K562 (cell line): ENCODE measurements around the gene ZNF775.

Source experiments
- ADNP ChIP-seq: fragments of 200-800 bp; sonication (Bioruptor generic); IDR thresholded peaks from 2 replicates; pipeline ENCODE4 v1.6.1; 2016; ENCODE audit warnings: missing genetic modification characterization, missing compliant biosample characterization
- ARNT ChIP-seq, 2 experiments: fragments of 450-650 bp; IDR thresholded peaks; 2 replicates each; pipeline ENCODE4 v1.6.1; 2016; ENCODE audit warnings: mild to moderate bottlenecking in 1 of 2
- NRF1 ChIP-seq, 2 experiments: fragments of 450-650 bp; IDR thresholded peaks in 1 of 2; conservative IDR thresholded peaks in 1 of 2; 2 replicates each; pipeline ENCODE4 v1.6.1; 2014; ENCODE audit warnings: mild to moderate bottlenecking in 2 of 2
- RCOR1 ChIP-seq, 2 experiments: IDR thresholded peaks; 2 replicates each; pipeline ENCODE4 v1.6.1; 2012; ENCODE audit warnings: low read depth in 2 of 2, low read length in 2 of 2, borderline replicate concordance in 1 of 2, improper control_type of control experiment in 1 of 2
- ZNF785 ChIP-seq: fragments of 250-450 bp; sonication (Bioruptor Pico); IDR thresholded peaks from 2 replicates; pipeline ENCODE4 v1.4.0; 2020; ENCODE audit warnings: mild to moderate bottlenecking
- TF ChIP-seq, protein P1 (sequence below): fragments of 250-450 bp; sonication (Bioruptor Pico); IDR thresholded peaks from 2 replicates; pipeline ENCODE4 v1.5.0; 2021; ENCODE audit warnings: mild to moderate bottlenecking, borderline replicate concordance
- TF ChIP-seq, protein P2 (sequence below): fragments of 450-650 bp; formaldehyde crosslinking; IDR thresholded peaks from 2 replicates; pipeline ENCODE4 v1.4.0; 2020; ENCODE audit warnings: mild to moderate bottlenecking, moderate library complexity
- TF ChIP-seq, protein P3 (sequence below), 3 experiments: IDR thresholded peaks in 2 of 3; conservative IDR thresholded peaks in 1 of 3; 2 replicates each; pipeline ENCODE4 v1.5.1; 2011 to 2012; ENCODE audit warnings: low read length in 3 of 3, mild to moderate bottlenecking in 3 of 3, control low read depth in 2 of 3, improper control_type of control experiment in 1 of 3, inconsistent platforms in 1 of 3, low read depth in 1 of 3, mixed read lengths in 1 of 3, moderate library complexity in 1 of 3; ENCODE audit not compliant: insufficient read depth in 2 of 3

DNA sequence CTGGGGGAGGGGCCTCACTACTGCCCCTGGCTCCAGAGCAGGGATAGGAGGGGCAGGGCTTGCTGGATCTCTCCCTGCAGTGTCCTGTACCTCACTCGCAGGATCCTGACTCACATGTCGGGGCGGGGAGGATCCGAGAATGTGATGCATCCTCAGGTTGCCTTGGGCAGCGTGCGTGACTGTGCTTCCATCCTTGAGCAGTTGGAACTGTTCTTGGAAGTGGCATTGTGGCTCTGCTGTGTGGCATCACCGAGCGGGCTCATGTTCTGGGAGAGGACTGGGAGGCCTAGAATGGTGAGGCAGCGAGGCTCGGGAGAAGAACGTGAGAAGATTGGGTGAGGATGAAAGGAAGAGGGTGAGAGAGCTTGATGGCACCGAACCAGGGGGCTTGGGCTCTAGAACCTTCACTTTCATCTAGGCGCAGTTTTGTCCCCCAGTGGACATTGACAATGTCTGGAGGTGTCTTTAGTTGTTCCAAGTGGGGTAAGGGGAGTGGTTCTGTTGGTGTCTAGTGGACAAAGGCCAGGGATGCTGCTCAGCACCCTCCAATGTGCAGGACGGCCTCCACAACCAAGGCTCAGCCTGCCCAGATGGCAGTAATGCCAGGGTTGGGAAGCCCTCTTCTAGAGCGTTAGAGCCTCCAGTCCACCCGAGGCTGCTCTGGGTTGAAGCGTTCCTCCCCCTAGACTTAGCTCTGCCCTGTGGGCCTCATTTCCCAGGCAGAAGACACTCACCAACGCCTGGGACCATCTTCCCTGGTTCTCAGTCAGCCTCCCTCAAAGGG lies 46.1 kb upstream of the ZNF775 start:
- TF ChIP-seq, protein P1, sequence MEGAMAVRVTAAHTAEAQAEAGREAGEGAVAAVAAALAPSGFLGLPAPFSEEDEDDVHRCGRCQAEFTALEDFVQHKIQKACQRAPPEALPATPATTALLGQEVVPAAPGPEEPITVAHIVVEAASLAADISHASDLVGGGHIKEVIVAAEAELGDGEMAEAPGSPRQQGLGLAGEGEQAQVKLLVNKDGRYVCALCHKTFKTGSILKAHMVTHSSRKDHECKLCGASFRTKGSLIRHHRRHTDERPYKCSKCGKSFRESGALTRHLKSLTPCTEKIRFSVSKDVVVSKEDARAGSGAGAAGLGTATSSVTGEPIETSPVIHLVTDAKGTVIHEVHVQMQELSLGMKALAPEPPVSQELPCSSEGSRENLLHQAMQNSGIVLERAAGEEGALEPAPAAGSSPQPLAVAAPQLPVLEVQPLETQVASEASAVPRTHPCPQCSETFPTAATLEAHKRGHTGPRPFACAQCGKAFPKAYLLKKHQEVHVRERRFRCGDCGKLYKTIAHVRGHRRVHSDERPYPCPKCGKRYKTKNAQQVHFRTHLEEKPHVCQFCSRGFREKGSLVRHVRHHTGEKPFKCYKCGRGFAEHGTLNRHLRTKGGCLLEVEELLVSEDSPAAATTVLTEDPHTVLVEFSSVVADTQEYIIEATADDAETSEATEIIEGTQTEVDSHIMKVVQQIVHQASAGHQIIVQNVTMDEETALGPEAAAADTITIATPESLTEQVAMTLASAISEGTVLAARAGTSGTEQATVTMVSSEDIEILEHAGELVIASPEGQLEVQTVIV (CRISPR knock-in tag): no peak
- TF ChIP-seq RCOR1 (IDR thresholded peaks at IDR 0.05; ENCODE audit: borderline replicate concordance in 1 of 2, low read depth in 2 of 2, low read length in 2 of 2): no peak
- TF ChIP-seq, protein P2, sequence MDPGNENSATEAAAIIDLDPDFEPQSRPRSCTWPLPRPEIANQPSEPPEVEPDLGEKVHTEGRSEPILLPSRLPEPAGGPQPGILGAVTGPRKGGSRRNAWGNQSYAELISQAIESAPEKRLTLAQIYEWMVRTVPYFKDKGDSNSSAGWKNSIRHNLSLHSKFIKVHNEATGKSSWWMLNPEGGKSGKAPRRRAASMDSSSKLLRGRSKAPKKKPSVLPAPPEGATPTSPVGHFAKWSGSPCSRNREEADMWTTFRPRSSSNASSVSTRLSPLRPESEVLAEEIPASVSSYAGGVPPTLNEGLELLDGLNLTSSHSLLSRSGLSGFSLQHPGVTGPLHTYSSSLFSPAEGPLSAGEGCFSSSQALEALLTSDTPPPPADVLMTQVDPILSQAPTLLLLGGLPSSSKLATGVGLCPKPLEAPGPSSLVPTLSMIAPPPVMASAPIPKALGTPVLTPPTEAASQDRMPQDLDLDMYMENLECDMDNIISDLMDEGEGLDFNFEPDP (CRISPR knock-in tag): no peak
- TF ChIP-seq NRF1 (conservative IDR thresholded peaks at IDR 0.05 in 1 of 2, IDR thresholded peaks at IDR 0.05 in 1 of 2): no peak
- TF ChIP-seq, protein P3, sequence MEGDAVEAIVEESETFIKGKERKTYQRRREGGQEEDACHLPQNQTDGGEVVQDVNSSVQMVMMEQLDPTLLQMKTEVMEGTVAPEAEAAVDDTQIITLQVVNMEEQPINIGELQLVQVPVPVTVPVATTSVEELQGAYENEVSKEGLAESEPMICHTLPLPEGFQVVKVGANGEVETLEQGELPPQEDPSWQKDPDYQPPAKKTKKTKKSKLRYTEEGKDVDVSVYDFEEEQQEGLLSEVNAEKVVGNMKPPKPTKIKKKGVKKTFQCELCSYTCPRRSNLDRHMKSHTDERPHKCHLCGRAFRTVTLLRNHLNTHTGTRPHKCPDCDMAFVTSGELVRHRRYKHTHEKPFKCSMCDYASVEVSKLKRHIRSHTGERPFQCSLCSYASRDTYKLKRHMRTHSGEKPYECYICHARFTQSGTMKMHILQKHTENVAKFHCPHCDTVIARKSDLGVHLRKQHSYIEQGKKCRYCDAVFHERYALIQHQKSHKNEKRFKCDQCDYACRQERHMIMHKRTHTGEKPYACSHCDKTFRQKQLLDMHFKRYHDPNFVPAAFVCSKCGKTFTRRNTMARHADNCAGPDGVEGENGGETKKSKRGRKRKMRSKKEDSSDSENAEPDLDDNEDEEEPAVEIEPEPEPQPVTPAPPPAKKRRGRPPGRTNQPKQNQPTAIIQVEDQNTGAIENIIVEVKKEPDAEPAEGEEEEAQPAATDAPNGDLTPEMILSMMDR (IDR thresholded peaks at IDR 0.05 in 2 of 3, conservative IDR thresholded peaks at IDR 0.05 in 1 of 3; ENCODE audit: insufficient read depth in 2 of 3, low read depth in 1 of 3, low read length in 3 of 3): no peak
- no peak for TF ChIP-seq ZNF785 (CRISPR knock-in tag)
- no peak for TF ChIP-seq ARNT (IDR thresholded peaks at IDR 0.05)
- no peak for TF ChIP-seq ADNP
